Measurements from ENCODE around the gene FLNB.

FLNB gene

DNA sequence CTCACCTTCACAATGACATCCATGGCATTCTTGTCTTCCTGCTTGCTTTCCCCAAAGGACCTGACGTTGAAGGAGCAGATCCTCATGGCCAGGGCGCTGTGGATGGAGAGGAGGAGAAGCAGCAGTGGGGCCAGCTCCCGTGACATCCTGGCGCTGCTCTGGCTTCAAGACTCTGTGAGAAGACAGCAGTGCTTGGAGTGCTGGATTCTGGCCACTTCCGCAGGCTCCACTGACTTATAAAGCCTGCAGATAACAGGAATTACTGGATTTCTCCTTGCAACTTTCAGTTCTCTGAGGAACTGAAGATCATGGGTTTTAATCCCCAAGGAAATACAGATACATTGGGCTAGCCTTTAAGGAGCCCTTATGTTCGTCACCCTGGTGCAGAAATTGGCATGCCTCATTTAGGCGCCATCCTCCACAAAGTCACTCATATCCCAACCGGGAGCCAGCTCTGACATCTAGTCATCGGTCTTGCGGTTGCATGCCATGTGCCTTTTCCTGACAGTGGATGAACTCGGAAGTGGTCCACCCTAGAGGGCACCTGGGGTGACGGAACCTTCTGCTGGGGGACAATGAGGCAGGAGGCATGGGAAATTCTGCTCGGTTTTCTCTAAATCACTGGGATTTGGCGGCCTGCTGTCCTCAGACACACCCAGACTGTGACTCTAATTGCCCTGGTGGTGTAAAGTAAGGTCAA lies 202.7 kb downstream of the FLNB start, which contains the start of gene DNASE1L3:
DNASE1L3 (minus strand) TSS at position 212 of the 700 bp plus-strand sequence; CDS start at position 146, 66 bp downstream.
- POLR2A ChIA-PET (ENCODE audit: low non-redundant PET): no interaction called here
- no peak within 1 kb of the TSS for H3K27ac ChIP-seq
- no peak for DNase-seq (ENCODE audit: low spot score)
- TF ChIP-seq CTCF (conservative IDR thresholded peaks at IDR 0.05; ENCODE audit: low read depth): no peak
- CTCF ChIA-PET: no interaction called here

GRCh38 chr3:58214484-58215316 lies 206.5 kb downstream of the FLNB start:
- ChIA-PET POLR2A (ENCODE audit: low non-redundant PET) (no interaction called here), CTCF (interaction anchor here (0.7 kb wide), 1 partner anchor 80 kb away, joined by 4 read pairs; no protein-coding TSS in a partner anchor)
- peak overlapping the region; percentile 96 for H3K27ac ChIP-seq
- DNase-seq (ENCODE audit: low spot score): peak; percentile 76
- TF ChIP-seq CTCF (conservative IDR thresholded peaks at IDR 0.05; ENCODE audit: low read depth): no peak

DNA sequence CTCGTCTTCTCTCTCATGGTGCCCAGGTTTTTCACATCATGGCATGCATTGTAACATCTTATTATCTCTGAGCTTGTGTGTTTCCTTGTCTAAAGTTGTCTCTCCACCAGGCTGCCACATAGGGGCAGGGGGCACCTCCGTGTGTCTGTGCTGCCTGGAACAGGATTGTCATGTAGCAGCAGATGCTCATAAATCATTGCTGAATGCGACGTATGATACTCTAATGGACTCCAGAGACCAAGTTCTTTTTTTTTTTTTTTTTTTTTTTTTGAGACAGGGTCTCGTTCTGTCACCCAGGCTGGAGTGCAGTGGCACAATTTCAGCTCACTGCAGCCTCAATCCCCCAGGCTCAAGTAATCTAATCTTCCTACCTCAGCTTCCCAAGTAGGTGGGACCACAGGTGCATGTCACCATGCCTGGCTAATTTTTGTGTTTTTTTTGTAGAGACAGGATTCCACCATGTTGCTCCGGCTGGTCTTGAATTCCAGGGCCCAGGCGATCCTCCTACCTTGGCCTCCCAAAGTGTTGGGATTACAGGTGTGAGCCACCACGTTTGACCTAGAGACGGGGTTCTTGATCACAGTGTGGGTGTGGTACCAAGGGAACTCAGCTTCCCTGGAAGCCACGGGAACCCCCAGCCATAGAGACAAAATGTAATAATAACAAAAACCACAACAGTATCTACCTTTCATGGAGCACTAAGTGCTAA lies 207.2 kb downstream of the FLNB start:
- CTCF ChIA-PET: interaction anchor here (0.7 kb wide), 1 partner anchor 79 kb away, joined by 4 read pairs; no protein-coding TSS in a partner anchor
- no peak for DNase-seq (ENCODE audit: low spot score)
- no peak for TF ChIP-seq CTCF (conservative IDR thresholded peaks at IDR 0.05; ENCODE audit: low read depth)
- H3K27ac ChIP-seq: peak overlapping the region; percentile 96
- POLR2A ChIA-PET (ENCODE audit: low non-redundant PET): no interaction called here

DNA sequence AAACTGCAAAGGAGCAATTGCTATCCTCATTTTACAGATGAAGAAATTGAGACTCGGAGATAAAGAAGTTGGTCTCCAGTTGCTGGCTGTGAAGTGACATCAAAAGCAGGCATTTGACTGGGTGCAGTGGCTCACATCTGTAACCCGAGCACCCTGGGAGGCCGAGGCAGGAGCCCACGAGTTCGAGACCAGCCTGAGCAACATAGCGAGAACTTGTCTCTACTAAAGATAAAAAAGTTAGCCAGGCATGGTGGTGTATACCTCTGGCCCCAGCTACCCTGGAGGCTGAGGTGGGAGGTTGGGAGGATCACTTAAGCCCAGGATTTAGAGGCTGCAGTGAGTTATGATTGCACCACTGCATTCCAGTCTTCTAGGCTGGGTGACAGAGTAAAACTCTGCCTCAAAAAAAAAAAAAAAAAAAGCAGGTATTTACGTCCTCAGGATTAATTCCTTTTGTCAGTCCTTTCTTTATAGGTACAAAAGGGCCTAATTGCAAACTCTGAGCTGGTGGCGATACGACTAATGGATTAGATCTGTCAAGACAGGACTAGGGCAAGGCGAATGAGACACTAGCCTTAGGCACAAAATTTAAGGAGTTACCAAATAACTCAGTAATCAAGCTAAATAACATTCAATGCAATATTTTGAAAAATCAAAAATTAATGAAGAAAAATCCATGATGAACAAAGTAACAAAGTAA lies 208.4 kb downstream of the FLNB start:
- ChIA-PET POLR2A (ENCODE audit: low non-redundant PET) (interaction anchor here (0.6 kb wide), 1 partner anchor 45 kb away, joined by 3 read pairs; no protein-coding TSS in a partner anchor), CTCF (interaction anchor here (0.6 to 1.8 kb wide), 9 partner anchors 13 to 811 kb away, joined by 3 to 9 read pairs (median 3); no protein-coding TSS in a partner anchor)
- DNase-seq (ENCODE audit: low spot score): no peak
- H3K27ac ChIP-seq: peak overlapping the region; percentile 96
- TF ChIP-seq CTCF (conservative IDR thresholded peaks at IDR 0.05; ENCODE audit: low read depth): no peak

DNA sequence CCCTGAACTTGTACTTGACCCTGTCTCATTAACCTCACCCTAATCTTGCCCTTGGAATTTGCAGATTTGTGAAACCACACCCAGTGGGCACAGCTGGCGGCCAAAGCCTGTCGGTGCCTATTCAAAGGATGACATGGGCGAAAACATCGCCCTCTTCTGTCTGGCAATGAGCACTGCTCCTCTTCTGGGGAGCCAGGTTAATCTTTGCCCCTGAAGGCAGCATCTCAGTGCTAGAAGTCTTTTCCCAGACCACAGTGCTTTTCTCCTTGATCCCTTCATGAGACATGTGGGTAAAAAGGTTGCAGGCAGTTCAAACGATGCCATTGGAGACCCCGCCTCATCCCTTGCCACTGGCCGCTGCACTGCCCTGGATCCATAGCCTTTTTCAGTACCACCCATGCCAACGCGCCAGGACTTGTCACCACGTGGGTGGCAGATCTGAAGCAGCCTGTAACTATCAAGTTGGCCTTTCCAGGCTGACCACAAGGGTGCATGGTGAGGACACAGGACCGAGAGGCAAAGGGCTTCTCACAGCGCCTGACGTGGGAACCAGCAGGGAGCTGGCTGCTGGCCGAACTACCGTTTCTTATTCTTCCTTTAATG lies 209.1 kb downstream of the FLNB start:
- TF ChIP-seq CTCF (conservative IDR thresholded peaks at IDR 0.05; ENCODE audit: low read depth): peak; percentile 91
- ChIA-PET POLR2A (ENCODE audit: low non-redundant PET) (interaction anchor here (0.6 kb wide), 1 partner anchor 27 kb away, joined by 3 read pairs; no protein-coding TSS in a partner anchor), CTCF (interaction anchor here (0.6 to 1.8 kb wide), 19 partner anchors 13 to 810 kb away, joined by 3 to 9 read pairs (median 3); partner anchors contain the start of gene HTD2)
- peak; percentile 72 for DNase-seq (ENCODE audit: low spot score)
- H3K27ac ChIP-seq: peak overlapping the region; percentile 96
